Right ventricle myocardium superior (tissue), 1 donor: ENCODE data around the gene TSPAN2. TPM values are rescaled to one million over a fixed set of nuclear protein-coding genes. Genes with fewer than 3 reads are reported as not detected.
"Not testable (repeated sequence)": the region's sequence is repeated elsewhere in the genome, so short reads cannot be mapped to it uniquely, and the experiment has no call there.

Experiments used
- ATAC-seq: fragments of 200-7000 bp; cut with Tn5 transposase; one replicate; pipeline ENCODE4 v1.9.1; 2020; ENCODE audit warnings: mild to moderate bottlenecking; ENCODE audit not compliant: poor library complexity
- DNase-seq: peaks from one replicate; pipeline ENCODE4 v3.0.0-alpha.2; 2020
- intact Hi-C: fragments of 100-400 bp; cut with DNase I; formaldehyde crosslinking; loops from one replicate; pipeline ENCODE4 v1.11.2; 2022
- total RNA-seq: library from RNA; stranded (reverse); fragmentation: NEBNext Ultra II Directional; extraction: Animal tissue kit (Norgen Biotek cat#: 25700); gene quantifications from one replicate; pipeline ENCODE4 v1.2.1, GENCODE V29; 2021
- donor health status: DM: no; HTN: yes; CAD: no; lungs with severe emphysema.

TSPAN2 gene
- total RNA-seq, 1 donor from 2014 or later, result 12.2 TPM

DNA sequence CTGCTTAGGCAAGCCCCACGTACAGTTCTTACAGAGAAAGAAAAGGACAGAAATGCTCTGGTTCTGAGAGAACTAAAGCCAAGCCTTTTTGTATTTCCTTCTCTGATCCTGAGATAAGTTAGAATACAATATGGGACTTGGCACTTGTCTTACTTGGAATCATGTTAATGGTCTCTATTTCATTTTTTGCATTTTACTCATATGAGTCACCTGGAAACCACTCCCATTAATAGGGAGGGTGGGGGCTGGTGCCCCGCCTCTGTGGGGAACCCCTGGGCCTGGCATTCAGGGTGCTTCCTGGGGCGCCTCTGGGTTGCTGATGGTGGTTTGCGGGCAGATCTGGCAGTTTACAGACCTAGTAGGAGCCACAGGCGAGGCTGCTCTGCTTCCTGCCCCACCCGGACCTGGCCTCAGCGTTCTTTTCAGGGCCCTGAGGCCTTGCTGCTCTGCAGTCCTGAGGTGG lies 26.7 kb downstream of the TSPAN2 start:
- intact Hi-C loops, result no loop called here
- DNase-seq, result peak; percentile 71
- ATAC-seq, result peak; percentile 55

DNA sequence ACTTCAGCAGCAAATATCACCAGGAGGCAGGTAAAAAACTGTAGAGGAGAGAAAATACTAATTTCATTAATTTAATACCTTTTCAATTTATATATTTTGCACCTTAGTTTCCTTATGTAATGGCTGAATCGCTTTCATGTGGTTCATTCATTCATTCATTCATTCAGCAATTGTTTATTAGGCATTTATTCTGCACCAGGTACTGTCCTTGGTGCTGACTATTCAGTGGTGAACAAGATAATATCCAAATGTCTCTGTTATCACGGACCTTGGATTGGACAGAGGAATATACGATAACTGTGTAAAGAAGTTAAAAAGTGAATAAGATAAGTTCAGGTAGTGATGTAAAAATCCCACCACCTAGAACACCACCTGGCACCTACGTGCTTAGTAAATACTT lies 28.8 kb downstream of the TSPAN2 start:
- ATAC-seq (no peak), DNase-seq (no peak)
- intact Hi-C loops, result no loop called here

- ATAC-seq, result no peak
- DNase-seq, result no peak
- intact Hi-C loops, result no loop called here
Observed at GRCh38 chr1:115059316-115059715, 30.0 kb downstream of the TSPAN2 start.

DNA sequence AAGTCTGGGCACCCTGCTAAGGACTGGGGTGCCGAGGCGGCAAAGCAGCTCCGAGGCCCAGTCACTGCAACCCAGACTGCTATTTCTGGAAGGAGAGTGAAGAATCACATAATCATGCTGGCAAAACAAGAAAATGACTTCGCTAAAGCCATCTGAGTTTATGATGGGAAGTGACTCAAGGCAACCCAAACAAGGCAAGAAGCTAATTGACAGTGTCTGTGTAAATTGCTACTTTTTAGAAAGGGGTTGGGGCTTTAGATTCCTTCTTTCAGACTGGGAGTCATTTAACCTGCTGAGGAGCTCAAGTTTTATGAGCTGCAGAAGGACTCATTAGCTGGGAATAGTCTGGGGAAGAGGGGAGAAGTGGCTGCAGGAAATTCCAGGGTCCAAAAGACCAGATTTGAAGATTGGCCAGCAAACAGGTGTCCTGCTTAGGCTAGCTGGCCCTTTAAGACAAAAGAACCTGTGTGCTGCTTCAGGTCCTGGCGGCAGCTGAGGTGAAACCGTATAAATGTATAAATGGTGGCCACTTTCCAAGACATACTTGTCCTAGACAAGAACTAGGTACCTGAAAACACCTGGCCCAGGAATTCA lies 31.5 kb downstream of the TSPAN2 start:
- intact Hi-C loops, result no loop called here
- DNase-seq, result no peak
- ATAC-seq, result no peak

DNA sequence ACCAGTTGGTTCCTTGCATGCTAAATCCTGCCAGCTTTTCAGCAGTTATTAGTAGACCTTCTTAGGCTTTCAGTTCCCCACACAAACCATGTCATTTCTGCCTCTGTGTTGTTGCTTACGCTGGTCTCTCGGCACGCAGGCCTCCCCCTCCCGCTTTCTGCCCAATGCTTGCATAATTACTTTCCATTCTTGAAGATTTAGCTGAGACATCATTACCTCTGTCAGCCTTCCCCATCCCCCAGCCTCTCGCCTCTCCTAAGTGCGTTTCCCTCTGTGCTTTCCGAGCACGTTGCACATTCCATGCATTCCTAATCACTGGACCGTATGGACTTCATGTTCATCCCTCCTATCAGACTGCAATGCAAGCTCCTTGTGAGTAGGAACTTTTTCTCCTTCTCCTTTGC lies 32.9 kb downstream of the TSPAN2 start:
- intact Hi-C loops, result no loop called here
- no peak for DNase-seq
- no peak for ATAC-seq

GRCh38 chr1:115052454-115053083 lies 36.7 kb downstream of the TSPAN2 start:
- ATAC-seq (peak; percentile 72), DNase-seq (peak; percentile 56)
- intact Hi-C loops, result loop anchor here (5.0 kb wide), 2 partner anchors 60 to 75 kb away; no protein-coding TSS in a partner anchor

- ATAC-seq (no peak), DNase-seq (no peak)
- intact Hi-C loops, result loop anchor here (5.0 kb wide), 2 partner anchors 60 to 75 kb away; no protein-coding TSS in a partner anchor
Observed at GRCh38 chr1:115051850-115052249, 37.5 kb downstream of the TSPAN2 start.

- no peak for ATAC-seq
- no peak for DNase-seq
- intact Hi-C loops, result no loop called here
Observed at GRCh38 chr1:115046751-115047150, 42.6 kb downstream of the TSPAN2 start.

DNA sequence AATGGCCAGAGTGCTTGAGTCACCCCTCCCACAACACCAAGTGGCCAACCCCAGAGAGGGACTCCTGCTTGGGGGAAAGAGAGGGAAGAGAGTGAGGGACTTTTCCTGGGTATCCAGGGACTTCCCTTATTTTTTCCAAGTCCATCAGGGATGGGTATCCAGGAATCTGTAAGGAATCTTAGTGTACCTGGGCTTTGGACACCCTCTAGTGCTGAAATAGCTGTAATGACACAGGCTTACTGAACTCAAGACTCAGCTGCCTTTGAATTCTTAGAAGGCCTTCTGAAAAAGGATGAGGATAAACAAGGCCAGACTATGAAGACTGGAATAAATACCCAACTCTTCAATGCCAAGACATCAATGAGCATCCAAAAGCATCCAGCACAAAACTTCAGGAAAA lies 47.6 kb downstream of the TSPAN2 start:
- no peak for ATAC-seq
- intact Hi-C loops, result no loop called here
- DNase-seq, result no peak

DNA sequence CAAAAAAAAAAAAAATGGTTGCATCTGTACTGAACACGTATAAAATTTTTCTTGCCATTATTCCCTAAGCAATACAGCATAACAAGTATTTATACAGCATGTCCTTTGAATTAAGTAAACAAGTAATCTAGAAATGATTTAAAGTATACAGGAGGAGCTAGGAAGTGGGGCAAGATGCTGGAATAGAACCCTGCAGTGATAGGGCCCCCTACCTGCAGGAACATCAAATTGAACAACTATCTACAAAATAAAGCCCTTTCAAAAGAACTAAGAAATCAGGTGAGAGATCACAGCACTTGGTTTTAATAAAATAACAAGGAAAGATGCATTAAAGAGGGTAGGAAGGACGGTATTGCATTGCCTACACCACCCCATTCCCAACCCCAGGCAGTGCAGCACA lies 48.8 kb downstream of the TSPAN2 start:
- intact Hi-C loops, result no loop called here
- DNase-seq (no peak), ATAC-seq (no peak)

- intact Hi-C loops, result no loop called here
- no peak for DNase-seq
- peak; percentile 61 for ATAC-seq
Observed at GRCh38 chr1:115036814-115037507, 52.3 kb downstream of the TSPAN2 start.

GRCh38 chr1:115035652-115036051 lies 53.7 kb downstream of the TSPAN2 start:
- intact Hi-C loops, result no loop called here

GRCh38 chr1:115031595-115031994 lies 57.7 kb downstream of the TSPAN2 start:
- no peak for ATAC-seq
- intact Hi-C loops, result no loop called here
- DNase-seq, result no peak

More at GRCh38 chr1:115035652-115036051, 53.7 kb downstream of the TSPAN2 start:
- DNase-seq (no peak), ATAC-seq (no peak)

DNA sequence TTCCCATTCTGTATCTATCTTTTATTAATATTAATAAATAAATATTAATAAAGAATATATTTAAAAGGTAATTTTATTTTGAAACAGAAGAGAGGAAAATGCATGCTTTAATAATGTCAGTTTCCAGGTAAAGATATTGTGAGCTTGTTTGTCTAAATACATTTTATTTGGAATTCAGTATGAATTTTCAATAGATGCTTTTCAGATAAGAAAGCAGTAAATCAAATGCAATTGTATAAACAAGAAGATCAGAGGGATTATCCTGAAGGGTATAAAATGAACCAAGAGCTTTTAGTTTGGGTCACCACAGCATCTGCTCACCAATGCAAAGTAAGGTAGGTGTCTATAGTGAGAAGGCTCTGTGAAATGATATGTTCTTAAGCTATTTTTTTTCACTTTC lies 59.8 kb downstream of the TSPAN2 start, which contains the start of gene TSHB:
Gene TSHB, plus strand, starts transcription at position 301 of the 400 bp plus-strand sequence. CDS start 3,537 bp downstream, outside the sequence.
- intact Hi-C loops, result no loop called here
- DNase-seq, result no peak
- ATAC-seq, result no peak

GRCh38 chr1:115023593-115023992 lies 65.7 kb downstream of the TSPAN2 start:
- intact Hi-C loops, result no loop called here
- no peak for DNase-seq
- no peak for ATAC-seq

- ATAC-seq (no peak), DNase-seq (no peak)
- intact Hi-C loops, result no loop called here
Observed at GRCh38 chr1:115021145-115021544, 68.2 kb downstream of the TSPAN2 start.

DNA sequence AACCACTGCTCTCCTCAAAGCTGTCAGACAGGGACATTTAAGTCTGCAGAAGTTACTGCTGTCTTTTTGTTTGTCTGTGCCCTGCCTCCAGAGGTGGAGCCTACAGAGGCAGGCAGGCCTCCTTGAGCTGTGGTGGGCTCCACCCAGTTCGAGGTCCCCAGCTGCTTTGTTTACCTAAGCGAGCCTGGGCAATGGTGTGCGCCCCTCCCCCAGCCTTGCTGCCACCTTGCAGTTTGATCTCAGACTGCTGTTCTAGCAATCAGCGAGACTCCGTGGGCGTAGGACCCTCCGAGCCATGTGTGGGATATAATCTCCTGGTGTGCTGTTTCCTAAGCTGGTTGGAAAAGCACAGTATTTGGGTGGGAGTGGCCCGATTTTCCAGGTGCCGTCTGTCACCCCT lies 69.8 kb downstream of the TSPAN2 start:
- DNase-seq, intact Hi-C loops, ATAC-seq: not testable (repeated sequence)

DNA sequence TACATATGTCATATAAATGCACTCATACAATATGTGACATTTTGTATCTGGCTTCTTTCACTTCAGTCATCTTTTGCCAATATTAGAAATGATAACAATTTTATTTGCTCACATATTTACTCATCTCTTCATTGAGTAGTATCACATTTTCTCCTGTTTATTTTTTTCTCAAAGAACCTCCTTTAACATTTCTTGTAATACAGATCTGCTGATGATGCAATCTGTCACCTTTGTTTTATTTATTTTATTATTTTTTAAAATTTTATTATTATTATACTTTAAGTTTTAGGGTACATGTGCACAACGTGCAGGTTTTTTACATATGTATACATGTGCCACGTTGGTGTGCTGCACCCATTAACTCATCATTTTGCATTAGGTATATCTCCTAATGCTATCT lies 75.5 kb downstream of the TSPAN2 start:
- intact Hi-C loops, result no loop called here
- no peak for DNase-seq
- no peak for ATAC-seq

- DNase-seq, result no peak
- ATAC-seq, result no peak
- intact Hi-C loops, result no loop called here
Observed at GRCh38 chr1:115012434-115012833, 76.9 kb downstream of the TSPAN2 start.

DNA sequence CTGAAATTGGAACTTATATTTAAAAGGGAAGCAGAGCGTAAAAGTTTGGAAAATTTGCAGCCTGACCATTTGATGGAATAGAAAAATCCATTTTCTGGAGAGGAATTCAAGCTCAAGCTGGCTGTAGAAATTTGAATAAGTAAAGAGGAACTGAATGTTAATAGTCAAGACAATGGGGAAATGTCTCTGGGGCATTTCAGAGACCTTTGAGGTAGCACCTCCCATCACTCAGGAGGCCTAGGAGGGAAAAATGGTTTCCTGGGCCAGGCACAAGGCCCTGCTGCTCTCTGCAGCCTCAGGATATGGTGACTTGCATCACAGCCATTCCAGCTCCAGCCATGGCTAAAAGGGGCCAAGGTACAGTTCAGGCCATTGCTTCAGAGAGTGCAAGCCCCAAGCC lies 77.3 kb downstream of the TSPAN2 start:
- intact Hi-C loops, result no loop called here
- ATAC-seq (no peak), DNase-seq (no peak)
